CD14-positive monocyte (primary cell): ENCODE measurements around the gene CPT1C. TPM values are rescaled to one million over a fixed set of nuclear protein-coding genes. Genes with fewer than 3 reads are reported as not detected.
A peak's percentile ranks its signal among the peaks of the same experiment; 100 is the strongest.

Experiments
- DNase-seq, 3 donors: peaks; one replicate each; pipeline ENCODE4 v3.0.0-alpha.2; 2011 to 2022
- H2AFZ ChIP-seq: 2 replicates; pipeline ENCODE4 v1.6.0; 2012; ENCODE audit warnings: mild to moderate bottlenecking, low read depth, low read length, inconsistent platforms; ENCODE audit not compliant: insufficient read depth, poor library complexity, severe bottlenecking
- H3K27ac ChIP-seq, 2 donors: 1 replicate in 1 of 2; 2 replicates in 1 of 2; pipeline ENCODE4 v1.5.1; 2012 to 2013; ENCODE audit warnings: low read length in 2 of 2, control low read depth in 1 of 2, inconsistent platforms in 1 of 2, low read depth in 1 of 2, mild to moderate bottlenecking in 1 of 2
- H3K27me3 ChIP-seq, 2 donors: one replicate each; pipeline versions ENCODE4 v1.6.0 to v1.6.1; 2011 to 2013; ENCODE audit warnings: low read length in 2 of 2; ENCODE audit not compliant: control insufficient read depth in 2 of 2, insufficient read depth in 2 of 2
- H3K36me3 ChIP-seq, 2 donors: replicated peaks in 1 of 2; 1 replicate in 1 of 2; 2 replicates in 1 of 2; pipeline versions ENCODE4 v1.5.1 to v1.6.1; 2012 to 2013; ENCODE audit warnings: low read length in 2 of 2, control low read depth in 1 of 2, inconsistent platforms in 1 of 2, mild to moderate bottlenecking in 1 of 2; ENCODE audit not compliant: insufficient read depth in 2 of 2, control insufficient read depth in 1 of 2
- H3K4me1 ChIP-seq, 2 donors: 1 replicate in 1 of 2; 2 replicates in 1 of 2; pipeline versions ENCODE4 v1.5.1 to v1.6.1; 2012 to 2013; ENCODE audit warnings: low read length in 2 of 2, control low read depth in 1 of 2, inconsistent platforms in 1 of 2, mild to moderate bottlenecking in 1 of 2, moderate library complexity in 1 of 2; ENCODE audit not compliant: insufficient read depth in 2 of 2, control insufficient read depth in 1 of 2
- H3K4me2 ChIP-seq: replicated peaks from 2 replicates; pipeline ENCODE3; 2012; ENCODE audit warnings: low read length, moderate library complexity, mild to moderate bottlenecking; ENCODE audit not compliant: poor library complexity, severe bottlenecking; ENCODE audit errors: extremely low read depth
- H3K4me3 ChIP-seq, 3 experiments: fragments of 200-600 bp in 1 of 3; sonication (generic) in 1 of 3; replicated peaks in 1 of 3; 1 replicate in 2 of 3; 2 replicates in 1 of 3; pipeline ENCODE4 v1.5.1; 2011 to 2013; ENCODE audit warnings: low read length in 3 of 3, mild to moderate bottlenecking in 3 of 3, control low read depth in 2 of 3, low read depth in 2 of 3, inconsistent platforms in 1 of 3, moderate library complexity in 1 of 3
- H3K79me2 ChIP-seq: 2 replicates; pipeline ENCODE4 v1.6.0; 2012; ENCODE audit warnings: mild to moderate bottlenecking, control low read depth, inconsistent platforms, low read length, moderate library complexity; ENCODE audit not compliant: insufficient read depth
- H3K9ac ChIP-seq: 2 replicates; pipeline ENCODE4 v1.6.0; 2017; ENCODE audit warnings: low read length, mild to moderate bottlenecking; ENCODE audit not compliant: insufficient read depth, poor library complexity, severe bottlenecking
- H3K9me3 ChIP-seq, 2 donors: replicated peaks in 1 of 2; 1 replicate in 1 of 2; 2 replicates in 1 of 2; pipeline versions ENCODE4 v1.5.1 to v1.6.1; 2012 to 2013; ENCODE audit warnings: low read length in 2 of 2, control low read depth in 1 of 2; ENCODE audit not compliant: control insufficient read depth in 1 of 2, insufficient read depth in 1 of 2
- H4K20me1 ChIP-seq: 2 replicates; pipeline ENCODE4 v1.6.0; 2012; ENCODE audit warnings: mild to moderate bottlenecking, low read length, control low read depth, moderate library complexity; ENCODE audit not compliant: insufficient read depth
- H3K27ac Mint-ChIP-seq, 7 donors: one replicate each; pipeline ENCODE4 v1.8.0; 2020; ENCODE audit warnings: mild to moderate bottlenecking in 7 of 7, mixed read lengths in 7 of 7, moderate library complexity in 6 of 7, inconsistent platforms in 2 of 7
- H3K27me3 Mint-ChIP-seq, 3 donors: one replicate each; pipeline ENCODE4 v1.8.0; 2021 to 2022; ENCODE audit warnings: low read depth in 3 of 3, mild to moderate bottlenecking in 3 of 3, mixed read lengths in 3 of 3, moderate library complexity in 3 of 3, inconsistent platforms in 1 of 3
- H3K36me3 Mint-ChIP-seq, 2 donors: one replicate each; pipeline ENCODE4 v1.8.0; 2020; ENCODE audit warnings: mixed read lengths in 2 of 2, inconsistent platforms in 1 of 2, mild to moderate bottlenecking in 1 of 2
- H3K4me1 Mint-ChIP-seq: one replicate; pipeline ENCODE4 v1.8.0; 2020; ENCODE audit warnings: mild to moderate bottlenecking, mixed read lengths
- H3K4me3 Mint-ChIP-seq, 2 donors: one replicate each; pipeline ENCODE4 v1.8.0; 2020; ENCODE audit warnings: mild to moderate bottlenecking in 2 of 2, mixed read lengths in 2 of 2, moderate library complexity in 1 of 2
- H3K9me3 Mint-ChIP-seq, 7 donors: one replicate each; pipeline ENCODE4 v1.8.0; 2020 to 2022; ENCODE audit warnings: mixed read lengths in 7 of 7, mild to moderate bottlenecking in 6 of 7, moderate library complexity in 6 of 7, inconsistent platforms in 2 of 7
- WGBS: methylation state at CpG from one replicate; pipeline ENCODE4 v1.1.5; 2013; ENCODE audit warnings: missing lambda C conversion rate; ENCODE audit not compliant: insufficient coverage; 5-methylcytosine and 5-hydroxymethylcytosine counted together
- intact Hi-C, 2 donors: fragments of 100-400 bp; cut with micrococcal nuclease; formaldehyde crosslinking; loops; one replicate each; pipeline versions ENCODE4 v1.15.0 to v1.15.1; 2023
- polyA plus RNA-seq, 3 donors: library from polyadenylated mRNA; depleted of rRNA in 1 of 3; unstranded in 2 of 3; stranded (reverse) in 1 of 3; fragments of 300-500 nt in 2 of 3; fragments of >200 nt in 1 of 3; fragmentation: Illumina TruSeq in 2 of 3; gene quantifications; 1 replicate in 2 of 3; 2 replicates in 1 of 3; pipeline ENCODE4 v1.2.3, GENCODE V29; 2012 to 2021
- TF ChIP-seq, protein P1 (sequence below): fragments of 200-600 bp; IDR thresholded peaks from one replicate; pipeline ENCODE4 v1.8.0; 2022; ENCODE audit warnings: antibody characterized with exemption, mild to moderate bottlenecking

CPT1C gene
- polyA plus RNA-seq, 3 donors: not detected

DNA sequence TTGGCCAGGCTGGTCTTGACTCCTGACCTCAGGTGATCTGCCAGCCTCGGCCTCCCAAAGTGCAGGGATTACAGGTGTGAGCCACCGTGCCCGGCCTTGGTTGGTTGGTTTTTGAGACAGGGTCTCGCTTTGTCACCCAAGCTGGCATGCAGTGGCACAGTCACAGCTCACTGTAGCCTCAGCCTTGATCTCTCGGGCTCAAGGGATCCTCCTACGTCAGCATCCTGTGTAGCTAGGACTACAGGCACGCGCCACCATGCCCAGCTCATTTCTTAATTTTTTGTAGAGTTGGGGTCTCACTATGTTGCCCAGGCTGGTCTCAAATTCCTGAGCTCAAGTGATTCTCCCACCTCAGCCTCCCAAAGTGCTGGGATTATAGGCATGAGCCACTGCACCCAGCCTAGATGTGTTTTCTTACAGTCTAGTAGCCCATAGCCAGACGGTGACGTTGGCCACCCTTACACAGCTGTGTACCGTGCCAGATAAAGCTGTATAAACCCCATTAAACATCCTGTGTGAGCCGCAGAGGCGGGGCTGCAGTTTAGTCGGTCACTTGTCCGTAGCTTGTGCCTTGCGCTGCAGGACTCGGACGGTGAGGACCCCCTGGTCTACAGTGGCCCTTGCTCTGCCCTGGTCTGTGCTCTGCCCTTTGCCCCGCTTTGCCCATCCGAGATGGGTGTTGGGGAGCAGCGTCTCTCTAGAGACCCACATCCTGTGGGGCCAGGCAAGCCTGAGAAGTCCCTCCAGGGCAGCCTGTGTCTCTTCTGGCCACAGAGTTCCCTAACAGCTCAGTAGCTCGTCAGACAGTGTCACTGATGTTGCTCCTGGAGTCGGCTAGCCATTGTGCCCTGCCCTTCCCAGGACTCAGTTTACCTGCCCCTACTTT lies 35.1 kb upstream of the CPT1C start:
- H3K4me1 ChIP-seq: no peaks in the 10 kb centered on the region
- H3K36me3 ChIP-seq: peaks cover 81 to 92% of the 10 kb centered on the region in 2 donors
- no peaks in the 10 kb centered on the region for H3K9me3 ChIP-seq
- Mint-ChIP-seq H3K9me3 (peaks cover 0 to 4% (median 0%) of the 10 kb centered on the region in 7 donors), H3K4me3 (no peak overlapping the region), H3K27me3 (peaks cover 0 to 3% (median 0%) of the 10 kb centered on the region in 3 donors), H3K36me3 (peaks cover 65 to 88% of the 10 kb centered on the region in 2 donors), H3K27ac (no peak overlapping the region), H3K4me1 (no peaks in the 10 kb centered on the region)
- TF ChIP-seq, protein P1, sequence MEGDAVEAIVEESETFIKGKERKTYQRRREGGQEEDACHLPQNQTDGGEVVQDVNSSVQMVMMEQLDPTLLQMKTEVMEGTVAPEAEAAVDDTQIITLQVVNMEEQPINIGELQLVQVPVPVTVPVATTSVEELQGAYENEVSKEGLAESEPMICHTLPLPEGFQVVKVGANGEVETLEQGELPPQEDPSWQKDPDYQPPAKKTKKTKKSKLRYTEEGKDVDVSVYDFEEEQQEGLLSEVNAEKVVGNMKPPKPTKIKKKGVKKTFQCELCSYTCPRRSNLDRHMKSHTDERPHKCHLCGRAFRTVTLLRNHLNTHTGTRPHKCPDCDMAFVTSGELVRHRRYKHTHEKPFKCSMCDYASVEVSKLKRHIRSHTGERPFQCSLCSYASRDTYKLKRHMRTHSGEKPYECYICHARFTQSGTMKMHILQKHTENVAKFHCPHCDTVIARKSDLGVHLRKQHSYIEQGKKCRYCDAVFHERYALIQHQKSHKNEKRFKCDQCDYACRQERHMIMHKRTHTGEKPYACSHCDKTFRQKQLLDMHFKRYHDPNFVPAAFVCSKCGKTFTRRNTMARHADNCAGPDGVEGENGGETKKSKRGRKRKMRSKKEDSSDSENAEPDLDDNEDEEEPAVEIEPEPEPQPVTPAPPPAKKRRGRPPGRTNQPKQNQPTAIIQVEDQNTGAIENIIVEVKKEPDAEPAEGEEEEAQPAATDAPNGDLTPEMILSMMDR: no peak
- H3K4me2 ChIP-seq: no peak overlapping the region
- H3K4me3 ChIP-seq: no peak overlapping the region
- H3K27ac ChIP-seq: no peak overlapping the region
- no peaks in the 10 kb centered on the region for H3K27me3 ChIP-seq
- WGBS: 92% methylated on average over 21 of the region's 23 CpGs
- peaks cover 36% of the 10 kb centered on the region for H4K20me1 ChIP-seq
- H2AFZ ChIP-seq: no peak overlapping the region
- DNase-seq: no peak
- H3K79me2 ChIP-seq: no peaks in the 10 kb centered on the region
- no peak overlapping the region for H3K9ac ChIP-seq
- intact Hi-C loops: no loop called here

DNA sequence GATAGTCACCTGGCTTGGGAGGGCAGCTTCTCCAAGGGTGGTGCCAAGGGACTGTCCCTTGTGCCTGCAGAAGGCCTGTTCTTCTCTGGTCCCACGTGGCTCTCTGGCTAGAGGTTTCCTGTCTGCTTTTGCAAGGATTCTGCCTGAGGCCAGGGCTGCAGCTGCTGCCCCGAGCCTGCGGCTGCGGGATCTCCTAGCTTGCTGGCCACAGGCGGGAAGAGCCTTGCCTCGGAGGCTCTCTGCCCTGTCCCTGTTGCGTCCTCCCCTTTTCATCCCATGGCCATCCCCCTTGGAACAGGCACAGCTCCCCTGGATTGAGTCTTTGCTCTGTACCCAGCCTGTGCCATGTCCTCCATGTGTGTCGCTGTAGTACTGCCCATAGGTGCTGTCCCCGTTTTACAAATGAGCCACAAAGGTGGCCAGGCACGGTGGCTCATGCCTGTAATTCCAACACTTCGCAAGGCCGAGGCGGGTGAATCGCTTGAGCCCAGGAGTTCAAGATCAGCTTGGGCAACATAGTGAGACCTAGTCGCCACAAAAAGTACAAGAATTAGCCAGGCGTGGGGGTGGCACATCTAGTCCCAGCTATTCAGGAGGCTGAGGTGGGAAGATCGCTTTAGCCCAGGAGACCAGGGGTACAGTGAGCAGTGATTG lies 34.3 kb upstream of the CPT1C start:
- no peak overlapping the region for H3K9ac ChIP-seq
- intact Hi-C loops: no loop called here
- no peaks in the 10 kb centered on the region for H3K79me2 ChIP-seq
- H3K36me3 ChIP-seq: peaks cover 81 to 94% of the 10 kb centered on the region in 2 donors
- H2AFZ ChIP-seq: no peak overlapping the region
- no peak overlapping the region for H3K4me3 Mint-ChIP-seq
- no peaks in the 10 kb centered on the region for H3K9me3 ChIP-seq
- H3K4me1 Mint-ChIP-seq: no peaks in the 10 kb centered on the region
- H3K27ac ChIP-seq: no peak overlapping the region
- H3K9me3 Mint-ChIP-seq: peaks cover 0 to 4% (median 0%) of the 10 kb centered on the region in 7 donors
- peaks cover 68 to 90% of the 10 kb centered on the region in 2 donors for H3K36me3 Mint-ChIP-seq
- H3K27ac Mint-ChIP-seq: peak overlapping the region in 2 of 7 donors; percentile 52 to 64
- DNase-seq: no peak
- no peaks in the 10 kb centered on the region for H3K27me3 ChIP-seq
- 94% methylated on average over 17 of the region's 17 CpGs for WGBS
- H3K4me1 ChIP-seq: no peaks in the 10 kb centered on the region
- no peak overlapping the region for H3K4me2 ChIP-seq
- TF ChIP-seq, protein P1: no peak
- peaks cover 42% of the 10 kb centered on the region for H4K20me1 ChIP-seq
- H3K27me3 Mint-ChIP-seq: peaks cover 0 to 3% (median 0%) of the 10 kb centered on the region in 3 donors
- H3K4me3 ChIP-seq: no peak overlapping the region
